ENCODE results near the gene SPDYE4. TPM values are rescaled to one million over a fixed set of nuclear protein-coding genes. Genes with fewer than 3 reads are reported as not detected.

The SPDYE4 gene
- total and polyA plus RNA-seq, 2 donors (not counting 1 experiment from before 2014, with no cell fraction given), result not detected

- H3K9me3 ChIP-seq (ENCODE audit: control insufficient read depth, insufficient read depth, low read depth, low read length), result no peaks in the 10 kb centered on the region
- no peak overlapping the region for H3K9ac ChIP-seq (ENCODE audit: insufficient read depth, low read length)
- no peaks in the 10 kb centered on the region for H3K79me2 ChIP-seq (ENCODE audit: control insufficient read depth, insufficient read depth, low read length)
- H3K27me3 ChIP-seq (ENCODE audit: control insufficient read depth, insufficient read depth, low read length), result no peaks in the 10 kb centered on the region
- no peaks in the 10 kb centered on the region for H3K4me1 ChIP-seq (ENCODE audit: control insufficient read depth, extremely low read depth, insufficient read depth, low read length)
- H2AFZ ChIP-seq (ENCODE audit: low read length), result no peak overlapping the region
- H3K36me3 ChIP-seq (ENCODE audit: control insufficient read depth, insufficient read depth, low read length), result no peaks in the 10 kb centered on the region
- no peak overlapping the region for H3K4me2 ChIP-seq (ENCODE audit: extremely low read depth, insufficient read depth, low read length)
- no peak for DNase-seq (ENCODE audit: low read depth in 2 of 2)
- TF ChIP-seq, protein P1, sequence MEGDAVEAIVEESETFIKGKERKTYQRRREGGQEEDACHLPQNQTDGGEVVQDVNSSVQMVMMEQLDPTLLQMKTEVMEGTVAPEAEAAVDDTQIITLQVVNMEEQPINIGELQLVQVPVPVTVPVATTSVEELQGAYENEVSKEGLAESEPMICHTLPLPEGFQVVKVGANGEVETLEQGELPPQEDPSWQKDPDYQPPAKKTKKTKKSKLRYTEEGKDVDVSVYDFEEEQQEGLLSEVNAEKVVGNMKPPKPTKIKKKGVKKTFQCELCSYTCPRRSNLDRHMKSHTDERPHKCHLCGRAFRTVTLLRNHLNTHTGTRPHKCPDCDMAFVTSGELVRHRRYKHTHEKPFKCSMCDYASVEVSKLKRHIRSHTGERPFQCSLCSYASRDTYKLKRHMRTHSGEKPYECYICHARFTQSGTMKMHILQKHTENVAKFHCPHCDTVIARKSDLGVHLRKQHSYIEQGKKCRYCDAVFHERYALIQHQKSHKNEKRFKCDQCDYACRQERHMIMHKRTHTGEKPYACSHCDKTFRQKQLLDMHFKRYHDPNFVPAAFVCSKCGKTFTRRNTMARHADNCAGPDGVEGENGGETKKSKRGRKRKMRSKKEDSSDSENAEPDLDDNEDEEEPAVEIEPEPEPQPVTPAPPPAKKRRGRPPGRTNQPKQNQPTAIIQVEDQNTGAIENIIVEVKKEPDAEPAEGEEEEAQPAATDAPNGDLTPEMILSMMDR (conservative IDR thresholded peaks at IDR 0.05 in 1 of 2, IDR thresholded peaks at IDR 0.05 in 1 of 2; ENCODE audit: low read depth in 1 of 2, low read length in 2 of 2), result no peak
- no peak for TF ChIP-seq EZH2 (IDR thresholded peaks at IDR 0.05; ENCODE audit: low read length, missing control alignments)
- H3K4me3 ChIP-seq (replicated peaks in 1 of 4; ENCODE audit: control extremely low read depth in 1 of 4, insufficient read depth in 1 of 4, low read depth in 3 of 4, low read length in 4 of 4), result no peak overlapping the region
- no peak overlapping the region for H3K27ac ChIP-seq (ENCODE audit: insufficient read depth, low read length)
- H4K20me1 ChIP-seq (ENCODE audit: control insufficient read depth, extremely low read depth, insufficient read depth, low read length), result no peaks in the 10 kb centered on the region
Measured at GRCh38 chr17:8776248-8776647, 17.9 kb upstream of the SPDYE4 start.

DNA sequence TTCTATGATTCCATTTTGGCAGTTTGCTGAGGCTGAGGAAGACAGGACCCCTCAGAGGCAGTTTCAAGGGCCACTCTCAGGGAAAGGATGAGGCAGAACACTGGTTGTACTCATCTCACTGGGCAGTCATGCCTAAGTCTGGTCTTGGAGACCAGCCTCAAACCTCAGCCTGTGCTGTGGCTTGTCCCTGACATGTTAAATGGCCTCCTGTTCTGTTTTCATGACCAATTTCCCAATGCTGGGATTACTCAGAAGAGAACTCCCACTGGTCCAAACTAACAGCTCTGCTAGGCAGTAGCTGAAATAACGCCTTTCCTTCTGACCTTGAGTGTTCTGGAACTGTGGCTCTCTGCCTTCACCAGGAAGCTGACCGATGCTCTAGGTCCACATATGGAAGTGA, 8.4 kb upstream of the SPDYE4 start:
- Histone ChIP-seq H3K4me2 (ENCODE audit: extremely low read depth, insufficient read depth, low read length) (no peak overlapping the region), H3K27me3 (ENCODE audit: control insufficient read depth, insufficient read depth, low read length) (no peaks in the 10 kb centered on the region), H3K9ac (ENCODE audit: insufficient read depth, low read length) (no peak overlapping the region), H3K4me1 (ENCODE audit: control insufficient read depth, extremely low read depth, insufficient read depth, low read length) (no peaks in the 10 kb centered on the region), H3K27ac (ENCODE audit: insufficient read depth, low read length) (no peak overlapping the region), H3K79me2 (ENCODE audit: control insufficient read depth, insufficient read depth, low read length) (no peaks in the 10 kb centered on the region), H2AFZ (ENCODE audit: low read length) (no peak overlapping the region), H4K20me1 (ENCODE audit: control insufficient read depth, extremely low read depth, insufficient read depth, low read length) (no peaks in the 10 kb centered on the region), H3K4me3 (replicated peaks in 1 of 4; ENCODE audit: control extremely low read depth in 1 of 4, insufficient read depth in 1 of 4, low read depth in 3 of 4, low read length in 4 of 4) (no peak overlapping the region), H3K36me3 (ENCODE audit: control insufficient read depth, insufficient read depth, low read length) (no peaks in the 10 kb centered on the region), H3K9me3 (ENCODE audit: control insufficient read depth, insufficient read depth, low read depth, low read length) (no peaks in the 10 kb centered on the region)
- no peak for TF ChIP-seq EZH2 (IDR thresholded peaks at IDR 0.05; ENCODE audit: low read length, missing control alignments)
- TF ChIP-seq, protein P1 (conservative IDR thresholded peaks at IDR 0.05 in 1 of 2, IDR thresholded peaks at IDR 0.05 in 1 of 2; ENCODE audit: low read depth in 1 of 2, low read length in 2 of 2), result no peak
- DNase-seq (ENCODE audit: low read depth in 2 of 2), result no peak

DNA sequence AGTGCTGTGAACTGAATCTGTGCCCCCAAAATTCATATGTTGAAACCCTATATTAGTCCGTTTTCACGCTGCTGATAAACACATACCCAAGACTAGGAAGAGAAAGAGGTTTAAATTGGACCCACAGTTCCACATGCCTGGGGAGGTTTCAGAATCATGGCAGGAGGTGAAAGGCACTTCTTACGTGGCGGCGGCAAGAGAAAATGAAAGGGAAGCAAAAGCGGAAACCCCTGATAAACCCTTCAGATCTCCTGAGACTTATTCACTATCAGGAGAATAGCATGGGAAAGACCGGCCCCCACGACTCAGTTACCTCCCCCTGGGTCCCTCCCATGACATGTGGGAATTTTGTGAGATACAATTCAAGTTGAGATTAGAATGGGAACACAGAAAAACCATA, 3.7 kb upstream of the SPDYE4 start:
- Histone ChIP-seq H3K4me3 (replicated peaks in 1 of 4; ENCODE audit: control extremely low read depth in 1 of 4, insufficient read depth in 1 of 4, low read depth in 3 of 4, low read length in 4 of 4) (no peak overlapping the region), H2AFZ (ENCODE audit: low read length) (no peak overlapping the region), H3K79me2 (ENCODE audit: control insufficient read depth, insufficient read depth, low read length) (no peaks in the 10 kb centered on the region), H3K9me3 (ENCODE audit: control insufficient read depth, insufficient read depth, low read depth, low read length) (no peaks in the 10 kb centered on the region), H3K4me1 (ENCODE audit: control insufficient read depth, extremely low read depth, insufficient read depth, low read length) (no peaks in the 10 kb centered on the region), H4K20me1 (ENCODE audit: control insufficient read depth, extremely low read depth, insufficient read depth, low read length) (no peaks in the 10 kb centered on the region), H3K27me3 (ENCODE audit: control insufficient read depth, insufficient read depth, low read length) (peaks cover 5% of the 10 kb centered on the region), H3K9ac (ENCODE audit: insufficient read depth, low read length) (no peak overlapping the region), H3K27ac (ENCODE audit: insufficient read depth, low read length) (no peak overlapping the region), H3K36me3 (ENCODE audit: control insufficient read depth, insufficient read depth, low read length) (no peaks in the 10 kb centered on the region), H3K4me2 (ENCODE audit: extremely low read depth, insufficient read depth, low read length) (no peak overlapping the region)
- TF ChIP-seq EZH2 (IDR thresholded peaks at IDR 0.05; ENCODE audit: low read length, missing control alignments), result no peak
- TF ChIP-seq, protein P1 (conservative IDR thresholded peaks at IDR 0.05 in 1 of 2, IDR thresholded peaks at IDR 0.05 in 1 of 2; ENCODE audit: low read depth in 1 of 2, low read length in 2 of 2), result no peak
- DNase-seq (ENCODE audit: low read depth in 2 of 2), result no peak
